LoVo (cell line): Measurements from ENCODE around the gene DNHD1.

Experiments used
- DNase-seq: peaks from one replicate; pipeline ENCODE4 v3.0.0-alpha.2; 2016; ENCODE audit warnings: low spot score

Gene DNHD1

GRCh38 chr11:6612213-6613041, 115.3 kb downstream of the DNHD1 start, which contains the start of gene TAF10:
TSS of gene TAF10 (minus strand) at chr11:6612216. CDS start at chr11:6612189, 27 bp downstream.
- DNase-seq = peak; percentile 93

GRCh38 chr11:6613496-6613895, 116.4 kb downstream of the DNHD1 start:
- no peak for DNase-seq

GRCh38 chr11:6614446-6614845, 117.4 kb downstream of the DNHD1 start:
- DNase-seq = no peak

GRCh38 chr11:6615046-6615445, 118.0 kb downstream of the DNHD1 start:
- no peak for DNase-seq

- DNase-seq = no peak
These were observed 119.0 kb downstream of the DNHD1 start for GRCh38 chr11:6615882-6616585.

- no peak for DNase-seq
These were observed 119.6 kb downstream of the DNHD1 start for GRCh38 chr11:6616596-6617250.

GRCh38 chr11:6617315-6617781, 120.3 kb downstream of the DNHD1 start:
- no peak for DNase-seq

- DNase-seq = no peak
These were observed 121.3 kb downstream of the DNHD1 start for GRCh38 chr11:6618117-6619003.

GRCh38 chr11:6619004-6619745, 122.1 kb downstream of the DNHD1 start, which contains the start of gene TPP1:
TSS of gene TPP1 (minus strand) at chr11:6619422. CDS start at chr11:6619400, 22 bp downstream.
- DNase-seq = peak; percentile 93

GRCh38 chr11:6620636-6621035, 123.6 kb downstream of the DNHD1 start:
- DNase-seq = no peak
